Liver (tissue), 9 donors: ENCODE data around the gene SLC25A45. TPM values are rescaled to one million over a fixed set of nuclear protein-coding genes. Genes with fewer than 3 reads are reported as not detected.

Experiments used
- DNase-seq: peaks from one replicate; pipeline ENCODE4 v3.0.0-alpha.2; 2017; ENCODE audit warnings: low spot score
- H3K27ac ChIP-seq, 2 donors: one replicate each; pipeline ENCODE4 v1.7.0; 2013; ENCODE audit warnings: inconsistent platforms in 2 of 2, low read length in 2 of 2, control low read depth in 1 of 2, low read depth in 1 of 2, mild to moderate bottlenecking in 1 of 2
- H3K27me3 ChIP-seq, 4 donors: one replicate each; pipeline versions ENCODE4 v1.6.1 to v1.7.0; 2013; ENCODE audit warnings: low read length in 3 of 4, inconsistent platforms in 1 of 4, mild to moderate bottlenecking in 1 of 4, moderate library complexity in 1 of 4; ENCODE audit not compliant: control insufficient read depth in 4 of 4, insufficient read depth in 4 of 4
- H3K36me3 ChIP-seq, 4 donors: one replicate each; pipeline versions ENCODE4 v1.6.1 to v1.7.0; 2013; ENCODE audit warnings: low read length in 3 of 4, mild to moderate bottlenecking in 3 of 4, low read depth in 1 of 4, moderate library complexity in 1 of 4; ENCODE audit not compliant: control insufficient read depth in 4 of 4, insufficient read depth in 3 of 4
- H3K4me1 ChIP-seq, 4 donors: one replicate each; pipeline versions ENCODE4 v1.6.1 to v1.7.0; 2013; ENCODE audit warnings: low read length in 3 of 4, mild to moderate bottlenecking in 3 of 4, moderate library complexity in 1 of 4; ENCODE audit not compliant: control insufficient read depth in 4 of 4, insufficient read depth in 4 of 4
- H3K4me3 ChIP-seq, 3 donors: one replicate each; pipeline versions ENCODE4 v1.6.1 to v1.7.0; 2013; ENCODE audit warnings: low read length in 3 of 3, control low read depth in 1 of 3, low read depth in 1 of 3, mild to moderate bottlenecking in 1 of 3
- H3K9ac ChIP-seq, 2 donors: one replicate each; pipeline ENCODE4 v1.7.0; 2013; ENCODE audit warnings: low read length in 2 of 2, mild to moderate bottlenecking in 2 of 2, moderate library complexity in 2 of 2, control low read depth in 1 of 2, low read depth in 1 of 2
- H3K9me3 ChIP-seq, 4 donors: one replicate each; pipeline versions ENCODE4 v1.6.1 to v1.7.0; 2013; ENCODE audit warnings: low read length in 3 of 4; ENCODE audit not compliant: control insufficient read depth in 4 of 4
- EGR1 ChIP-seq, 2 donors: IDR thresholded peaks; 2 replicates each; pipeline ENCODE4 v1.6.1; 2016 to 2018; ENCODE audit warnings: antibody characterized with exemption in 2 of 2, low read depth in 2 of 2
- FOXA1 ChIP-seq: IDR thresholded peaks from 2 replicates; pipeline ENCODE4 v1.6.1; 2016; ENCODE audit warnings: antibody characterized with exemption
- GABPA ChIP-seq, 2 donors: IDR thresholded peaks in 1 of 2; conservative IDR thresholded peaks in 1 of 2; 2 replicates each; pipeline ENCODE4 v1.6.1; 2016; ENCODE audit warnings: antibody characterized with exemption in 2 of 2, mild to moderate bottlenecking in 1 of 2, moderate library complexity in 1 of 2
- HNF4A ChIP-seq, 2 donors: conservative IDR thresholded peaks; 2 replicates each; pipeline ENCODE4 v1.6.1; 2016; ENCODE audit warnings: antibody characterized with exemption in 2 of 2, mild to moderate bottlenecking in 2 of 2
- HNF4G ChIP-seq: IDR thresholded peaks from 2 replicates; pipeline ENCODE4 v1.6.1; 2016; ENCODE audit warnings: antibody characterized with exemption
- NR2F2 ChIP-seq: IDR thresholded peaks from 2 replicates; pipeline ENCODE4 v1.6.1; 2016; ENCODE audit warnings: antibody characterized with exemption
- RXRA ChIP-seq, 2 donors: IDR thresholded peaks; 2 replicates each; pipeline ENCODE4 v1.6.1; 2017 to 2018; ENCODE audit warnings: antibody characterized with exemption in 2 of 2, mild to moderate bottlenecking in 1 of 2
- SP1 ChIP-seq: IDR thresholded peaks from 2 replicates; pipeline ENCODE4 v1.6.1; 2018; ENCODE audit warnings: antibody characterized with exemption, mild to moderate bottlenecking
- TAF1 ChIP-seq: conservative IDR thresholded peaks from 2 replicates; pipeline ENCODE4 v1.6.1; 2016; ENCODE audit warnings: antibody characterized with exemption, mild to moderate bottlenecking
- WGBS: extraction: QIAGEN DNeasy Blood & Tissue Kit; methylation state at CpG from one replicate; pipeline ENCODE4 v1.1.7; 2013; 5-methylcytosine and 5-hydroxymethylcytosine counted together
- polyA plus RNA-seq, 2 donors: library from polyadenylated mRNA; stranded (reverse) in 1 of 2; unstranded in 1 of 2; fragments of 200-250 nt in 1 of 2; fragments of >200 nt in 1 of 2; fragmentation: Nextera tagmentation in 1 of 2; extraction: Ambion mirVana in 1 of 2; gene quantifications; one replicate each; pipeline versions ENCODE4 v1.2.1 to v1.2.3, GENCODE V29; 2013 to 2015
- total RNA-seq, 2 donors: library from RNA; depleted of rRNA; stranded (reverse); fragments of >200 nt; gene quantifications; one replicate each; pipeline ENCODE4 v1.2.3, GENCODE V29; 2014
- TF ChIP-seq, protein P1 (sequence below): IDR thresholded peaks from 2 replicates; pipeline ENCODE4 v1.6.1; 2016; ENCODE audit warnings: antibody characterized with exemption, mild to moderate bottlenecking
- TF ChIP-seq, protein P2 (sequence below): IDR thresholded peaks from 2 replicates; pipeline ENCODE4 v1.6.1; 2016; ENCODE audit warnings: antibody characterized with exemption
- TF ChIP-seq, protein P3 (sequence below): fragments of 150-350 bp; IDR thresholded peaks from 2 replicates; pipeline ENCODE4 v1.5.1; 2017; ENCODE audit warnings: improper control_type of control experiment, low read depth, low read length; ENCODE audit not compliant: missing input control
- donor health status: healthy.
- donor health status: healthy.
- donor health status: healthy.
- donor health status: healthy.
- donor health status: healthy.

The SLC25A45 gene
- total and polyA plus RNA-seq, 4 donors = 4.5 to 6.8 (median 5.3) TPM

DNA sequence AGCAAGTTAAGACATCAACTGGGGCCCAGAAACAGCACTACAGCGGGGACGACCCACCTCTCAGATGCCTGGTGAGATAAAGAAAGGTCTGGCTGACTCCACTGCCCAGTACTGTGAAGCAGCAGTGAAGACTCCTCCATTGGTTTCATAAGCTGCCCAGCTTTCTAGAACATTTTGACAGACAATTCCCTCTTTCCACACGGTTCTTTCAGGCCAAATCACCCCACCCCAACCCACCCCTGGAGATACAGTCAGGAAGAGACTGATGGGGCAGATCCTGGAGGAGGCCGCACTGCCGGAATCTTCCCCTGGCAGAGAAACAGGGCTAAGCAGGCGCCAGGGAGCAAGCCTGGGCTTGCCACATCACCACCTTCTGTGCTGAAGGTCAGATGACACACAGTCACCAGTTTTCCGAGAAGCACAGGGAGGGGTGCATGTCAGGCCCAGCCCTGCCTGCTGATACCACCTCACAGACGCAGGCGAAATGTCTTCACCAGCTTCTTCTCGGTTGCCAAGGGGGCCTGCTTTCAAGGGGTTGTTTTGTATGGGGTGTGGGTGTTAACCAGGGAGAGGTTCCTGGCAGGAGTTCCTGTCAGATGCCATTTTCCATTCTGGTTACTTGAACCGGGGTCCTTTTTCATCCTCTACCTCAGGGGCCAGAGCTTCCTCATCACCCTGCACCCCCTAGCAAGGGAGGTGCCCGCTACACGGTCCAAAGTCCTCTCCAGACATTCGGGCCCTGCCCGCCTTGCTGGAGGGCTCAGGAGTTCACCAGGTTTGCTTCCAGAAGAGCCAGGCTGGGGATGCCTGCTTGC lies 38.7 kb upstream of the SLC25A45 start (continued):
- TF ChIP-seq, protein P1, sequence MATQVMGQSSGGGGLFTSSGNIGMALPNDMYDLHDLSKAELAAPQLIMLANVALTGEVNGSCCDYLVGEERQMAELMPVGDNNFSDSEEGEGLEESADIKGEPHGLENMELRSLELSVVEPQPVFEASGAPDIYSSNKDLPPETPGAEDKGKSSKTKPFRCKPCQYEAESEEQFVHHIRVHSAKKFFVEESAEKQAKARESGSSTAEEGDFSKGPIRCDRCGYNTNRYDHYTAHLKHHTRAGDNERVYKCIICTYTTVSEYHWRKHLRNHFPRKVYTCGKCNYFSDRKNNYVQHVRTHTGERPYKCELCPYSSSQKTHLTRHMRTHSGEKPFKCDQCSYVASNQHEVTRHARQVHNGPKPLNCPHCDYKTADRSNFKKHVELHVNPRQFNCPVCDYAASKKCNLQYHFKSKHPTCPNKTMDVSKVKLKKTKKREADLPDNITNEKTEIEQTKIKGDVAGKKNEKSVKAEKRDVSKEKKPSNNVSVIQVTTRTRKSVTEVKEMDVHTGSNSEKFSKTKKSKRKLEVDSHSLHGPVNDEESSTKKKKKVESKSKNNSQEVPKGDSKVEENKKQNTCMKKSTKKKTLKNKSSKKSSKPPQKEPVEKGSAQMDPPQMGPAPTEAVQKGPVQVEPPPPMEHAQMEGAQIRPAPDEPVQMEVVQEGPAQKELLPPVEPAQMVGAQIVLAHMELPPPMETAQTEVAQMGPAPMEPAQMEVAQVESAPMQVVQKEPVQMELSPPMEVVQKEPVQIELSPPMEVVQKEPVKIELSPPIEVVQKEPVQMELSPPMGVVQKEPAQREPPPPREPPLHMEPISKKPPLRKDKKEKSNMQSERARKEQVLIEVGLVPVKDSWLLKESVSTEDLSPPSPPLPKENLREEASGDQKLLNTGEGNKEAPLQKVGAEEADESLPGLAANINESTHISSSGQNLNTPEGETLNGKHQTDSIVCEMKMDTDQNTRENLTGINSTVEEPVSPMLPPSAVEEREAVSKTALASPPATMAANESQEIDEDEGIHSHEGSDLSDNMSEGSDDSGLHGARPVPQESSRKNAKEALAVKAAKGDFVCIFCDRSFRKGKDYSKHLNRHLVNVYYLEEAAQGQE = peak; percentile 67
- TF ChIP-seq, protein P2, sequence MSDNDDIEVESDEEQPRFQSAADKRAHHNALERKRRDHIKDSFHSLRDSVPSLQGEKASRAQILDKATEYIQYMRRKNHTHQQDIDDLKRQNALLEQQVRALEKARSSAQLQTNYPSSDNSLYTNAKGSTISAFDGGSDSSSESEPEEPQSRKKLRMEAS = peak; percentile 90
- peak in 1 of 2 donors; percentile 75 for TF ChIP-seq EGR1 (IDR thresholded peaks at IDR 0.05; ENCODE audit: low read depth in 2 of 2)
- peak; percentile 98 for TF ChIP-seq SP1
- TF ChIP-seq HNF4G = peak; percentile 61
- peak; percentile 69 for TF ChIP-seq TAF1
- no peak for TF ChIP-seq GABPA (IDR thresholded peaks at IDR 0.05 in 1 of 2, conservative IDR thresholded peaks at IDR 0.05 in 1 of 2)
- TF ChIP-seq RXRA (IDR thresholded peaks at IDR 0.05) = peak; percentile 94

DNA sequence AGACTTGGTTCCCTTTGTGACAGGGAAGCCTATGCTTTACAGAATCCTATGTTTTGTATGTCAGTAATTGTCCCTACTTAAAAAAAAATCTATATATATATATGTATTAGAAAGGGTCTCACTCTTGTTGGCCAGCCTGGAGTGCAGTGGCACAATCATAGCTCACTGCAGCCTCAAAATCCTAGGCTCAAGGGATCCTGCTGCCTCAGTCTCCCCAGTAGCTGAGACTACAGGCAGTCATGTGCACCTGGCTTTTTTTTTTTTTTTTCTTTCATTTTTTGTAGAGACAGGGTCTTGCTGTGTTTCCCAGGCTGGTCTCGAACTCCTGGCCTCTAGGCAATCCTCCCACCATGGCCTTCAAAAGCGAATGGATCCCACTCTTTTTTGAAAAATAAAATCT lies 38.1 kb upstream of the SLC25A45 start:
- no peaks in the 10 kb centered on the region for H3K27me3 ChIP-seq
- H3K9ac ChIP-seq = peak overlapping the region; percentile 98
- DNase-seq = no peak
- no peaks in the 10 kb centered on the region for H3K9me3 ChIP-seq
- peaks cover 11 to 39% (median 22%) of the 10 kb centered on the region in 4 donors for H3K4me1 ChIP-seq
- H3K36me3 ChIP-seq = peaks cover 0 to 2% (median 0%) of the 10 kb centered on the region in 4 donors
- peak overlapping the region; percentile 0 to 38 (median 22) for H3K4me3 ChIP-seq
- 34% methylated on average over 2 of the region's 2 CpGs for WGBS
- TF ChIP-seq, protein P2 = no peak
- TF ChIP-seq GABPA (IDR thresholded peaks at IDR 0.05 in 1 of 2, conservative IDR thresholded peaks at IDR 0.05 in 1 of 2) (no peak), HNF4A (conservative IDR thresholded peaks at IDR 0.05) (no peak), TAF1 (no peak), NR2F2 (no peak), FOXA1 (no peak), SP1 (no peak), EGR1 (IDR thresholded peaks at IDR 0.05; ENCODE audit: low read depth in 2 of 2) (no peak)
- TF ChIP-seq, protein P1 = no peak
- TF ChIP-seq, protein P3, sequence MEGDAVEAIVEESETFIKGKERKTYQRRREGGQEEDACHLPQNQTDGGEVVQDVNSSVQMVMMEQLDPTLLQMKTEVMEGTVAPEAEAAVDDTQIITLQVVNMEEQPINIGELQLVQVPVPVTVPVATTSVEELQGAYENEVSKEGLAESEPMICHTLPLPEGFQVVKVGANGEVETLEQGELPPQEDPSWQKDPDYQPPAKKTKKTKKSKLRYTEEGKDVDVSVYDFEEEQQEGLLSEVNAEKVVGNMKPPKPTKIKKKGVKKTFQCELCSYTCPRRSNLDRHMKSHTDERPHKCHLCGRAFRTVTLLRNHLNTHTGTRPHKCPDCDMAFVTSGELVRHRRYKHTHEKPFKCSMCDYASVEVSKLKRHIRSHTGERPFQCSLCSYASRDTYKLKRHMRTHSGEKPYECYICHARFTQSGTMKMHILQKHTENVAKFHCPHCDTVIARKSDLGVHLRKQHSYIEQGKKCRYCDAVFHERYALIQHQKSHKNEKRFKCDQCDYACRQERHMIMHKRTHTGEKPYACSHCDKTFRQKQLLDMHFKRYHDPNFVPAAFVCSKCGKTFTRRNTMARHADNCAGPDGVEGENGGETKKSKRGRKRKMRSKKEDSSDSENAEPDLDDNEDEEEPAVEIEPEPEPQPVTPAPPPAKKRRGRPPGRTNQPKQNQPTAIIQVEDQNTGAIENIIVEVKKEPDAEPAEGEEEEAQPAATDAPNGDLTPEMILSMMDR = no peak
- peak overlapping the region; percentile 99 to 100 for H3K27ac ChIP-seq
